Measurements from ENCODE around the gene PLPPR3.

The PLPPR3 gene

GRCh38 chr19:763869-764268 is 57.9 kb downstream of the PLPPR3 start:
- Histone ChIP-seq H3K36me3 (ENCODE audit: insufficient read depth, low read length) (no peaks in the 10 kb centered on the region), H3K27ac (ENCODE audit: low read depth, low read length) (no peak overlapping the region), H3K79me2 (ENCODE audit: control insufficient read depth, insufficient read depth, low read length, unreplicated experiment) (no peaks in the 10 kb centered on the region), H3K4me3 (ENCODE audit: low read depth, low read length) (no peak overlapping the region), H2AFZ (ENCODE audit: low read length, unreplicated experiment) (no peak overlapping the region), H3K27me3 (ENCODE audit: insufficient read depth, low read length) (no peaks in the 10 kb centered on the region), H3K4me1 (ENCODE audit: control insufficient read depth, insufficient read depth, low read length, unreplicated experiment) (no peaks in the 10 kb centered on the region)

- Histone ChIP-seq H3K36me3 (ENCODE audit: insufficient read depth, low read length) (no peaks in the 10 kb centered on the region), H3K4me1 (ENCODE audit: control insufficient read depth, insufficient read depth, low read length, unreplicated experiment) (no peaks in the 10 kb centered on the region), H3K4me3 (ENCODE audit: low read depth, low read length) (no peak overlapping the region), H2AFZ (ENCODE audit: low read length, unreplicated experiment) (no peak overlapping the region), H3K27ac (ENCODE audit: low read depth, low read length) (no peak overlapping the region), H3K79me2 (ENCODE audit: control insufficient read depth, insufficient read depth, low read length, unreplicated experiment) (no peaks in the 10 kb centered on the region), H3K27me3 (ENCODE audit: insufficient read depth, low read length) (no peaks in the 10 kb centered on the region)
Observed at GRCh38 chr19:763181-763580, 58.6 kb downstream of the PLPPR3 start.

Measured in ACC112 (cell line).